HG03457 (cell line): Measurements from ENCODE around the gene KRT77.
"Not testable (repeated sequence)": the region's sequence is repeated elsewhere in the genome, so short reads cannot be mapped to it uniquely, and the experiment has no call there.

Experiments used
- ATAC-seq: cut with Tn5 transposase; IDR thresholded peaks from one replicate; pipeline ENCODE4 v1.9.1; 2021; ENCODE audit warnings: moderate number of reproducible peaks; ENCODE audit not compliant: unreplicated experiment

Gene KRT77

DNA sequence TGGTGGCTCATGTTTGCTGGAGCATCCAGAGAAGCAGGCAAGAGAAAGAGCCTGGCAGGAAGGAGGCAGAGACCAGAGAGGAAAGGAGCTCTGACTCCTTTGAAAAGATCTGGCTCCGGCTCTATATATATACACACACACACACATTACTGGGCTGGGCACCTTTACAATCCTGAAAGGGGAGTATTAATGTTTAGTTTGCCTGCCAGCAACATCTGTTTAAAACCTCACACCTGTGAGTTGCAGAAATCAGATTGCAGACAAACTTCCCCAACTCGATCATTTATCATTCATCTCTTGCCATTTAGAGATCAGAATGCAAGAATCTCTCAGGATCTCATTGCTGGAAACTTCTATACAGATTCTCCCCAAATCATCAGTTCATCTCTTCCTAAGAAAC lies at the start of gene KRT77:
Gene KRT77 (minus strand): TSS at position 101 of the 400 bp plus-strand sequence. CDS start 90 bp downstream, at position 11.
- no peak for ATAC-seq

- no peak for ATAC-seq
Measured at GRCh38 chr12:52752516-52752915, 49.2 kb upstream of the KRT77 start.

GRCh38 chr12:52751795-52752194 lies 48.5 kb upstream of the KRT77 start:
- no peak for ATAC-seq

- ATAC-seq = not testable (repeated sequence)
Measured at GRCh38 chr12:52750532-52750931, 47.2 kb upstream of the KRT77 start.

DNA sequence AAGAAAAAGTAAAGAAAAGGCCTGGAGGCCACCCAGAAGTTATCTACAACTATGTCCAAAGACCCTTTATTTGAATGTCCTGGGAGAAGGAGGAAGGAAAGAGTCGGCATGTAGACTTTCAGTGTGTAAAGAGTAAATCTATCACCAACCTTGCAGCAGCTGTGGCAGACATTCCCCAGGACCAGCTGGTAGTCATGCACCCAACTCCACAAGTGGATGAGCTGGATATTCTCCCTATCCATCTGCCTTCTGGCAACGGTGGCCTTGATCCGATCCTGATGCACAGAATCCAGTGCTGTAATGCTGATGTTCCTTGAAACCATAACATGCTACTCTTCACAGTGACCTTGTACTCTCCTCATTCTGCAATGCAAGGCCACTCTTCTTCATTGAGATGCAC lies 46.5 kb upstream of the KRT77 start:
- no peak for ATAC-seq

- ATAC-seq = no peak
Measured at GRCh38 chr12:52748578-52748977, 45.3 kb upstream of the KRT77 start.

DNA sequence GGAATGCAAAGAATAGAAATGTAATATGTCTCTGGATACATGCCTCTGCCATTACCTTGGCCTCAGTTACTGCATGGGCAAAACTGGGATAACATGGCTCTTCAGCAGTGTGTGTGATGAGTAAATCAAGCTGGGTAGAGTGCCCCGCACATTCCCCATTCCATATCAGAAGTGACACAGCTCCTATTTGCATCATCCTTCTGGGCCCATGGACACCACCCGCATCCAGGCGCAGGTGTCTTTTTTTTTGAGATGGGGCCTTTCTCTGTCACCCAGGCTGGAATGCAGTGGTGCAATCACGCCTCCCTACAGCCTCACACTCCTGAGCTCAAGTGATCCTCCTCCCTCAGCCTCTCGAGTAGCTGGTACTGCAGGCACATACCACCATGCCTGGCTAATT lies 42.2 kb upstream of the KRT77 start:
- ATAC-seq = no peak

DNA sequence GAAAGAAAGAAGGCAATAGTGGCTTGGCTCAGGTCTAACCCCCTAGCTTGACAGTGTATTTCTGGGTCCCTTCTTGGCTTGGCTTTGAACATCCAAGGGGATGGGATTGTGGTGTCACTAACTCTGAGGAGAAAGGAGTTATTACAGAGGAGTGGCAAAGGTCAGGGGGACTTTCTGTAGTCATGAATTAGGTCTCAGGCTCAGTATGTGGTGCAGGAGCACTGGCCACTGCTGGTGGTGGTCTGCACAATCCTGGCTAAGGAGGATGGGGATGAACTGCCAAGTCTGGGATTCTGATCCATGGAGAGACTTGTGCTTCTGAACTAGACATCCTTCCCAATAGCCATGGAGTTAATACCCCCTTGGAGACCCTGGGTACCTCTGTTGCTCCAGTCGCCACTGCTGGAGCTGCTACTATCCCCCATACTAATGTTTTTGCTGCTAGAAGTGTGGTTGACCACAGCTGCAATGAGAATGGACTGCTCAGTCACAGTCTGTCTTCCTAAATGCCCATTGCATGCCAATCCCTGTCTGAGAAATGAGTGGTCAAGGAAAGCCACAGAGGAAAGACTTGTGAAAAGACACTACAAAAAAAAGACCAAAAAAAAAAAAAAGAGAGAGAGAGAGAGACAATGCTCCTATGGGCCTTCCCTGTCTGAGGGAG lies 41.3 kb upstream of the KRT77 start:
- no peak for ATAC-seq

DNA sequence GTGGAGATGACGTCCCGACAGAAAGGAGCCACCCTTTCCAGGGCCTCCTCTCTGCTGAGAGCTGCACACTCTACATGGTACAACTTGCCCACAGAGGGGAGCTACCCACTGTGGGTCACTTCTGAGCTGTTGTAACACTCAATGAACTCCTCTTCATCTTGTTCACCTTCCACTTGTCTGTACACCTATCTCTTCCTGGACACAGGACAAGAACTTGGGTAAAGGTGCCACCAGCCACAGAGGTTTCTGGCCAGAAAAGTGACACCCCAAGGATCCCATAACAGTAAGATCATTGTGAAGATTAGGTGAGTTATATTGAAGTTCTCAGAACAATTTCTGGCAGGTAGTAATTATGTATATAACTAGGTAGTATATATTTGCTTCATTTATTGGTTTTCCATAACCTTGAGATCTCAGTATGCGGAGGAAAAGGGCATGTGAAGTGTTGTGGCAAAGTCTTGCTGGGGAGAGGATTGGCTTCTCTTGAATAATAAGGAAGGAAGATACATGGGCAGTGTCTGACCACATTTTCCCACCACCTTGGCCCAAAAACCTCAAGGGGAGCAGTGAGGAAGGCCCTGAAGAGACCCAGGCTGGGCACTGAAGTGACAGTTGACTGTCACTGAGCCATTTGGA lies 39.6 kb upstream of the KRT77 start:
- no peak for ATAC-seq

GRCh38 chr12:52742196-52742580 lies 38.9 kb upstream of the KRT77 start:
- ATAC-seq = no peak

- no peak for ATAC-seq
Measured at GRCh38 chr12:52741375-52742195, 38.3 kb upstream of the KRT77 start.

- ATAC-seq = no peak
Measured at GRCh38 chr12:52740584-52740983, 37.3 kb upstream of the KRT77 start.

- no peak for ATAC-seq
Measured at GRCh38 chr12:52739963-52740362, 36.6 kb upstream of the KRT77 start.

DNA sequence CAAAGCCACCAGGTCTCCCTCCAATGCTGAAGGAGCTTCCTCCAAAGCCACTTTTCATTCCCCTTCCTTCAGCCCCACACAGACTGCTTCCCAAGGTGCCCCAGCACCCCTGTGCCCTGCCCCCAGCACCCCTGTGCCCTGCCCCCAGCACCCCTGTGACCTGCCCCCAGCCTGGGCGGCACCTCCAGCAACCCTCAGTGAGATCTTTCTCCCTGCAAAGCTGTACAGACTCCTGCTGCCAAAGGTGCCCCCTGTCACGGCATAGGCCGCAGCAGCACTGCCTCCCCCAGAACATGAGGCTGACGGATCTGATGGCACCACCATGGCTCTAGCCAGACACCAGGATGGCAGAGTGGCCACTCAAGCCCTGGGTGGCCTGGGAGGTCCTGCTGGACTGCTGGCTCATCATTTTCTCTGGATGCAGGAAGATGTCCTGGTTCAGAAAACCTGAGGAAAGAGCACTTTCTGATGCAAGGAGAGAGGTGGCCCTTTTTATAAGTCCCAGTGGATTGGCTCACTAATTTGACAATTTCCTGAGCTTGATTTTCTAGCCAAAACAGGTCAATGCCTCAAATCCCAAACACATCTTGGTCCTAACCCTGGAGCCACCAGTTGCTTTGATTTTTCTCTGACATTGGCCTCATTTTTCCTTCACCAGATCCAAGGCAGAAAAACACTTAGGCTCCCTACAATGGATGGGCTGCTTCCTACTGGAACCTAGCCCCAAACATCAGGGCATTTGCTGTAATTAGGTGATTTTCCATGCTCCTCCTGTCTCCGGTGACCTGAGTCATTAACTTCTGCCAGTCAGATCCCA lies 32.7 kb upstream of the KRT77 start:
- ATAC-seq = no peak

- no peak for ATAC-seq
Measured at GRCh38 chr12:52735106-52735505, 31.8 kb upstream of the KRT77 start.

DNA sequence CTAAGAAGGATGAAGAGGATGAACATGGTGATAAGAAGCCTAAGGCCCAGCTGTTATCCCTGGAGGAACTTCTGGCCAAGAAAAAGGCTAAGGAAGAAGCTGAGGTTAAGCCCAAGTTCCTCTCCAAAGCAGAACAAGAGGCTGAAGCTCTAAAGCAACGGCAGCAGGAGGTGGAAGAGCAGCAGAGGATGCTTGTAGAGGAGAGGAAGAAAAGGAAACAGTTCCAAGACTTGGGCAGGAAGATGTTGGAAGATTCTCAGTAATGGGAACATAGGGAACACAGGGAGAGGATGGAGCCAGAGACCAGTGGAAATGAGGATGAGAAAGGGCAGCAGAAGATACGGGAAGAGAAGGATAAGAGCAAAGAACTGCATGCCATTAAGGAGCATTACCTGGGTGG lies 27.5 kb upstream of the KRT77 start:
- no peak for ATAC-seq

GRCh38 chr12:52730383-52730782 lies 27.1 kb upstream of the KRT77 start:
- ATAC-seq = no peak

GRCh38 chr12:52729147-52729546 lies 25.8 kb upstream of the KRT77 start:
- ATAC-seq = no peak

GRCh38 chr12:52728374-52728773 lies 25.1 kb upstream of the KRT77 start:
- no peak for ATAC-seq

GRCh38 chr12:52727037-52727436 lies 23.7 kb upstream of the KRT77 start:
- no peak for ATAC-seq

DNA sequence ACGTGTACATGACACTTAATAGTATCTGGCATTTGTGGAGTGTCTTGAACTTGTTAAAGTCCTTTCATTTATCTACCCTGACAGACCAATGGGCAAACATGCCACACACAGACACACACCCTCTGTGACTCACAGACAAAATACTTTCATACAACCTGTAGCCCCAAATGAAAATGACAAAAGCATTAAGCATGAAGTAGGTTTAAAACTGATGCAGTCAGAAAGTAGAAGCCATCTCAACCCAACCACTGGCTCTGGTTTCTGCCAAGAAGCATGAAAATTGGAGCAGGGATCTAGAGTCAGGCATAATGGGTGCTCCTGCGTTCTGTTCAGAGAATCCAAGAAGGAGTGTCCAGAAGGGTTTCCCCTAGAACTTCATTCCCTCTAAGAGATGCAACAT lies 23.1 kb upstream of the KRT77 start:
- no peak for ATAC-seq
